Calu3 (cell line): ENCODE results near the gene SAMD4A. TPM values are rescaled to one million over a fixed set of nuclear protein-coding genes. Genes with fewer than 3 reads are reported as not detected.

Source experiments
- BruUV-seq: library from RNA; stranded (reverse); fragments of 400-500 nt; replicated peaks from 2 replicates; lab custom pipeline; 2021; lab: Mats Ljungman, UMichigan
- CTCF ChIA-PET: fragments of 300-600 bp; sonication (Branson Sonifier 250); formaldehyde crosslinking; loops from one replicate; lab custom pipeline; 2022; ENCODE audit warnings: antibody characterized with exemption; lab: Charles Lee
- DNase-seq: peaks from one replicate; pipeline ENCODE4 v3.0.0; 2022
- H3K27ac Mint-ChIP-seq: one replicate; pipeline ENCODE4 v1.8.0; 2022; ENCODE audit warnings: mixed read lengths; ENCODE audit not compliant: unreplicated experiment
- H3K27me3 Mint-ChIP-seq: one replicate; pipeline ENCODE4 v1.8.0; 2022; ENCODE audit warnings: mixed read lengths; ENCODE audit not compliant: unreplicated experiment
- H3K36me3 Mint-ChIP-seq: one replicate; pipeline ENCODE4 v1.8.0; 2022; ENCODE audit warnings: mild to moderate bottlenecking, moderate library complexity, mixed read lengths; ENCODE audit not compliant: insufficient read depth, unreplicated experiment
- H3K4me1 Mint-ChIP-seq: one replicate; pipeline ENCODE4 v1.8.0; 2022; ENCODE audit warnings: mild to moderate bottlenecking, low read depth, mixed read lengths; ENCODE audit not compliant: unreplicated experiment
- H3K4me3 Mint-ChIP-seq: one replicate; pipeline ENCODE4 v1.8.0; 2022; ENCODE audit warnings: mild to moderate bottlenecking, low read depth, moderate library complexity, mixed read lengths; ENCODE audit not compliant: unreplicated experiment
- H3K9me3 Mint-ChIP-seq: one replicate; pipeline ENCODE4 v1.8.0; 2022; ENCODE audit warnings: low read depth, mixed read lengths; ENCODE audit not compliant: unreplicated experiment
- CTCF ChIP-seq: fragments of 200-600 bp; IDR thresholded peaks from one replicate; pipeline ENCODE4 v1.8.0; 2022; ENCODE audit warnings: antibody characterized with exemption; ENCODE audit not compliant: unreplicated experiment
- intact Hi-C: fragments of 100-400 bp; cut with micrococcal nuclease; formaldehyde crosslinking; loops from one replicate; pipeline ENCODE4 v1.10.0; 2022; ENCODE audit not compliant: unreplicated experiment
- total RNA-seq: library from RNA; stranded (reverse); gene quantifications from 2 replicates; pipeline ENCODE4 v1.2.3, GENCODE V29; 2022

The SAMD4A gene
- total RNA-seq, 1 experiment from 2014 or later = 14.4 TPM

DNA sequence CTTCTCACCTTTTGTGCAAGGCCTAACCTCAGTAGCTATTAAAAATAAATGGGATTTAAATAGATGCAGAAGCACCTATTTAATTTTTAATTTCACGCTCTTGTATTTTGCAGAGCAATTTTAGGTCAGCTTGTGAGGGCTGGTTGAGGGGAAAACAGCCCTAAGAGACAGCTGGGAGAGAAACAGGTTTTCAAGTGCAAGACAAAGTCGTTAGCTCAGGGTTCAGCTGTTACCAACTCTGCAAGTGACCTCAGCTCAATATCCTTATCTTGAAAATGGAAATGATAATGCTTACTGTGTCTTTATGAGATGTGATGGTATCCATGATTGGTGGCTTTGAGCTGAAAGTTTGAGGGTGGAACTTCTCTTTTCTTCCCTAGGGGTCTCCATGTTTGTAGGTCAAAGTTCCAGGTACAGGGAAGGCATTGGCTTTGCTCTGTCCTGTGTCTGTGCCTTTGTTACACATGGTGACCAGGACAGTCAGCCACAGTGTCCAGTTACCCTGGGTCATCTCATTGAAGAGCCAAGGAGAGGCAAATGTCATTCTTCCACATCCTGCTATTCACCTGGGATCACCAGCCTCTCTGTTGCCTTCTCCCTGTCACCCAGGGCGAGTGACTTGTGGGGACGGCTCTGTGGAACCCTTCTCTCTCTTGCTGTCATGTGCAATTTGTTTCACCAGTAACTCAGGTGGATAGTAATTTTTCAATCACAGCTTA, 100.3 kb downstream of the SAMD4A start:
- H3K27ac Mint-ChIP-seq = no peak overlapping the region
- BruUV-seq = no TSS peak
- H3K36me3 Mint-ChIP-seq = no peaks in the 10 kb centered on the region

GRCh38 chr14:54667764-54668163, 100.8 kb downstream of the SAMD4A start:
- no peak overlapping the region for H3K27ac Mint-ChIP-seq
- no peaks in the 10 kb centered on the region for H3K27me3 Mint-ChIP-seq
- no peak for DNase-seq
- H3K4me3 Mint-ChIP-seq = no peak overlapping the region
- intact Hi-C loops = no loop called here
- TF ChIP-seq CTCF = no peak
- no TSS peak for BruUV-seq
- no peaks in the 10 kb centered on the region for H3K36me3 Mint-ChIP-seq
- H3K4me1 Mint-ChIP-seq = peaks cover 13% of the 10 kb centered on the region
- CTCF ChIA-PET = no interaction called here
- H3K9me3 Mint-ChIP-seq = no peaks in the 10 kb centered on the region

More for the DNA sequence above, 100.3 kb downstream of the SAMD4A start:
- intact Hi-C loops = no loop called here
- Mint-ChIP-seq H3K4me3 (no peak overlapping the region), H3K9me3 (no peaks in the 10 kb centered on the region), H3K4me1 (peaks cover 13% of the 10 kb centered on the region), H3K27me3 (no peaks in the 10 kb centered on the region)
- CTCF ChIA-PET = no interaction called here
- no peak for DNase-seq
- TF ChIP-seq CTCF = no peak

- CTCF ChIA-PET = no interaction called here
- Mint-ChIP-seq H3K4me1 (peaks cover 13% of the 10 kb centered on the region), H3K9me3 (no peaks in the 10 kb centered on the region), H3K36me3 (no peaks in the 10 kb centered on the region), H3K4me3 (no peak overlapping the region), H3K27ac (no peak overlapping the region), H3K27me3 (no peaks in the 10 kb centered on the region)
- DNase-seq = no peak
- intact Hi-C loops = no loop called here
- TF ChIP-seq CTCF = no peak
- BruUV-seq = no TSS peak
Measured at GRCh38 chr14:54669721-54670561, 103.0 kb downstream of the SAMD4A start.

- BruUV-seq = no TSS peak
- Mint-ChIP-seq H3K27me3 (no peaks in the 10 kb centered on the region), H3K4me3 (no peak overlapping the region), H3K36me3 (no peaks in the 10 kb centered on the region), H3K4me1 (peaks cover 13% of the 10 kb centered on the region), H3K27ac (no peak overlapping the region), H3K9me3 (no peaks in the 10 kb centered on the region)
- TF ChIP-seq CTCF = no peak
- intact Hi-C loops = no loop called here
- no peak for DNase-seq
- CTCF ChIA-PET = no interaction called here
Measured at GRCh38 chr14:54671537-54671936, 104.6 kb downstream of the SAMD4A start.
